ENCODE results near the gene USB1. TPM values are rescaled to one million over a fixed set of nuclear protein-coding genes. Genes with fewer than 3 reads are reported as not detected.

Gene USB1
- total and polyA plus RNA-seq, 2 experiments from 2014 or later, result 18.2 to 47.7 TPM

DNA sequence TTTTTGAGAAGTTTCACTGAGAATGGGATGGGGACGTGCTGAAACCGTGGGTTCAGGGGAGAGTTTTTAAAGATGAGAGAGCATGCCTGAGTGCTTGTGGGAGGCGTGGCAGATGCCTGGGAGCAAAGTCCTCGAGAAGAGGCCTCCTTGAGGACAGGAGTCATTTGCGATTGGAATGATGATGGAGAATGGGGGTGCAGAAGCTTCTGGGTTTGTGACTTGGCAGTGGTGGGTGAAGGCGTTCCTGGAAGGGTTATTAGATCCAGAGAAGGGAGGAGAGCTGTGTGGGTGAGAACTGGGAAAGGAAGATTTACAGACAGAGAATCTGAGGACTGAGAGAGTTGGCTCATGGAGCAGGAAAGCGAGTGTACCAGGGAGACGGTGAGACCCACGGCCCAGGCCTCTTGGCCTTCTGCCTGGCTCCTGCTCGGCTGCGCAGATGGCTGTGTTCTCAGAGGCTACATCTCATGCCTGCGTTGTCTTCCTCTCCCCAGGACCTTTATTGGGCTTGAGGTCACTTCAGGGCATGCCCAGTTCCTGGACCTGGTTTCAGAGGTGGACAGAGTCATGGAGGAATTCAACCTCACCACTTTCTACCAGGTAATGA lies 15.7 kb downstream of the USB1 start:
- Histone ChIP-seq H3K4me2 (no peak overlapping the region), H3K27ac (no peak overlapping the region)

DNA sequence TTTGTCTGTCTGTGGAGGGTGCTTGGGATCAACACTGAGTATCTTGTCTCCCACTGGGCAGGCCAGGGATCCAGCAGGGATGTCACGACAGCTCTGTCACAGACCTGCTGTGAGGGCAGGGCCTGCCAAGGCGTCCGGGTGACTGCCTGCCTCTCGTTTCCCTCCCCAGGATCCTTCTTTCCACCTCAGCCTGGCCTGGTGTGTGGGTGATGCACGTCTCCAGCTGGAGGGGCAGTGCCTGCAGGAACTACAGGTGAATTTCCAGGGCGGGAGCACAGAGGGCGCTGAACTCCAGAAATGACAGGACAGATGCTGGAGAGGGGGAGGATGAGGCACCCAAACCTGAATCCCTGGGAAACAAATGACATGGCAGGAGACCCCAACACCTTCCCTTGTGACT lies 17.6 kb downstream of the USB1 start:
- DNase-seq (ENCODE audit: low spot score), result no peak
- no peaks in the 10 kb centered on the region for H4K20me1 ChIP-seq (ENCODE audit: insufficient read depth, poor library complexity, severe bottlenecking)
- no peak overlapping the region for H3K27ac ChIP-seq
- H3K4me3 ChIP-seq, result no peak overlapping the region
- no peaks in the 10 kb centered on the region for H3K9me2 ChIP-seq (replicated peaks; ENCODE audit: insufficient read depth)
- no peak overlapping the region for H2AFZ ChIP-seq
- no peaks in the 10 kb centered on the region for H3K27me3 ChIP-seq
- H3K9me3 ChIP-seq (ENCODE audit: low read depth), result no peaks in the 10 kb centered on the region
- H3K4me2 ChIP-seq, result no peak overlapping the region
- no peaks in the 10 kb centered on the region for H3K36me3 ChIP-seq (replicated peaks; ENCODE audit: insufficient read depth, low read depth)
- no peak for TF ChIP-seq EZH2phosphoT487 (IDR thresholded peaks at IDR 0.05; ENCODE audit: low read depth, severe bottlenecking, unreplicated experiment)
- no peak for TF ChIP-seq CTCF (IDR thresholded peaks at IDR 0.05; ENCODE audit: poor library complexity)
- no peak for TF ChIP-seq EZH2 (IDR thresholded peaks at IDR 0.05; ENCODE audit: borderline replicate concordance)
- WGBS (ENCODE audit: low lambda C conversion rate, missing lambda C conversion rate), result 76% methylated on average over 7 of the region's 7 CpGs
- peaks cover 7% of the 10 kb centered on the region for H3K4me1 ChIP-seq (ENCODE audit: insufficient read depth)
- no peaks in the 10 kb centered on the region for H3K79me2 ChIP-seq

More for the DNA sequence above, 15.7 kb downstream of the USB1 start:
- WGBS (ENCODE audit: low lambda C conversion rate, missing lambda C conversion rate), result 81% methylated on average over 12 of the region's 12 CpGs
- H3K27me3 ChIP-seq, result no peaks in the 10 kb centered on the region
- H3K79me2 ChIP-seq, result no peaks in the 10 kb centered on the region
- H3K9me3 ChIP-seq (ENCODE audit: low read depth), result no peaks in the 10 kb centered on the region
- no peak overlapping the region for H2AFZ ChIP-seq
- H3K9me2 ChIP-seq (replicated peaks; ENCODE audit: insufficient read depth), result no peaks in the 10 kb centered on the region
- TF ChIP-seq EZH2phosphoT487 (IDR thresholded peaks at IDR 0.05; ENCODE audit: low read depth, severe bottlenecking, unreplicated experiment) (no peak), EZH2 (IDR thresholded peaks at IDR 0.05; ENCODE audit: borderline replicate concordance) (no peak), CTCF (IDR thresholded peaks at IDR 0.05; ENCODE audit: poor library complexity) (no peak)
- H4K20me1 ChIP-seq (ENCODE audit: insufficient read depth, poor library complexity, severe bottlenecking), result no peaks in the 10 kb centered on the region
- no peaks in the 10 kb centered on the region for H3K36me3 ChIP-seq (replicated peaks; ENCODE audit: insufficient read depth, low read depth)
- peaks cover under 1% of the 10 kb centered on the region for H3K4me1 ChIP-seq (ENCODE audit: insufficient read depth)
- DNase-seq (ENCODE audit: low spot score), result no peak
- H3K4me3 ChIP-seq, result no peak overlapping the region

DNA sequence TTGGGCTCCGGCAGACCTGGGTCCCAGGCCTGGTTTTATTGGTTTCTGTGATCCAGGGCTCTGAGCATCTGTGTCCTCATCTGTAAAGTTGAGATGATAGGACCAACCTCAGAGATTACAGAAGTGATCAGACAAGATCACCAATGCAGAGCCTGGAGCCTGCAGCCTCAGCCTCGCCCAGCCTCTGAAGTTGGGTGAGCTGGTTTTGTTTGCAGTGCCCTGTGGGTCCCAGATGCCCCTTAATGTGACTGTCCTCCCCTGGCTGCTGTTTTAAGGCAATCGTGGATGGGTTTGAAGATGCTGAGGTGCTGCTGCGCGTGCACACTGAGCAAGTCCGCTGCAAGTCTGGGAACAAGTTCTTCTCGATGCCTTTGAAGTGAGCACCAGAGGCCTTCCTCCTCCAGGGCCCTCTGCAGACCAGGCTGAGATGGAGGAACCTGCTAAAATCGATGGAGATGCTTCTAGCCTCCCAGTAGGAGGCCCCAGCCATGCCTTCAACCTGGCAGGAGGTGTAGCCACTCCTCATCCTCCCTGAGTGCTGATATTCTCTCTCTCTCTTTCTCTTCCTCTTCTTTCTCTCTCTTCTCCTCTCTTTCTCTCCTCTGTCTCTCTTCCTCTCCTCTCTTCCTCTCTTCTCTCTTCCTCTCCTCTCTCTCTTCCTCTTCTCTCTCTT lies 18.8 kb downstream of the USB1 start:
- DNase-seq (ENCODE audit: low spot score), result no peak
- no peaks in the 10 kb centered on the region for H3K27me3 ChIP-seq
- WGBS (ENCODE audit: low lambda C conversion rate, missing lambda C conversion rate), result 85% methylated on average over 8 of the region's 8 CpGs
- no peaks in the 10 kb centered on the region for H3K79me2 ChIP-seq
- no peak overlapping the region for H2AFZ ChIP-seq
- no peak overlapping the region for H3K27ac ChIP-seq
- H3K9me3 ChIP-seq (ENCODE audit: low read depth), result no peaks in the 10 kb centered on the region
- H3K9me2 ChIP-seq (replicated peaks; ENCODE audit: insufficient read depth), result no peaks in the 10 kb centered on the region
- no peak overlapping the region for H3K4me2 ChIP-seq
- H3K4me3 ChIP-seq, result no peak overlapping the region
- no peaks in the 10 kb centered on the region for H3K36me3 ChIP-seq (replicated peaks; ENCODE audit: insufficient read depth, low read depth)
- H4K20me1 ChIP-seq (ENCODE audit: insufficient read depth, poor library complexity, severe bottlenecking), result no peaks in the 10 kb centered on the region
- no peak for TF ChIP-seq EZH2phosphoT487 (IDR thresholded peaks at IDR 0.05; ENCODE audit: low read depth, severe bottlenecking, unreplicated experiment)
- no peak for TF ChIP-seq EZH2 (IDR thresholded peaks at IDR 0.05; ENCODE audit: borderline replicate concordance)
- TF ChIP-seq CTCF (IDR thresholded peaks at IDR 0.05; ENCODE audit: poor library complexity), result no peak
- peaks cover 17% of the 10 kb centered on the region for H3K4me1 ChIP-seq (ENCODE audit: insufficient read depth)
